ENCODE measurements around the gene GRIP2. TPM values are rescaled to one million over a fixed set of nuclear protein-coding genes. Genes with fewer than 3 reads are reported as not detected.
A peak's percentile ranks its signal among the peaks of the same experiment; 100 is the strongest.

Gene GRIP2
- total RNA-seq, 1 experiment from 2014 or later, result not detected

DNA sequence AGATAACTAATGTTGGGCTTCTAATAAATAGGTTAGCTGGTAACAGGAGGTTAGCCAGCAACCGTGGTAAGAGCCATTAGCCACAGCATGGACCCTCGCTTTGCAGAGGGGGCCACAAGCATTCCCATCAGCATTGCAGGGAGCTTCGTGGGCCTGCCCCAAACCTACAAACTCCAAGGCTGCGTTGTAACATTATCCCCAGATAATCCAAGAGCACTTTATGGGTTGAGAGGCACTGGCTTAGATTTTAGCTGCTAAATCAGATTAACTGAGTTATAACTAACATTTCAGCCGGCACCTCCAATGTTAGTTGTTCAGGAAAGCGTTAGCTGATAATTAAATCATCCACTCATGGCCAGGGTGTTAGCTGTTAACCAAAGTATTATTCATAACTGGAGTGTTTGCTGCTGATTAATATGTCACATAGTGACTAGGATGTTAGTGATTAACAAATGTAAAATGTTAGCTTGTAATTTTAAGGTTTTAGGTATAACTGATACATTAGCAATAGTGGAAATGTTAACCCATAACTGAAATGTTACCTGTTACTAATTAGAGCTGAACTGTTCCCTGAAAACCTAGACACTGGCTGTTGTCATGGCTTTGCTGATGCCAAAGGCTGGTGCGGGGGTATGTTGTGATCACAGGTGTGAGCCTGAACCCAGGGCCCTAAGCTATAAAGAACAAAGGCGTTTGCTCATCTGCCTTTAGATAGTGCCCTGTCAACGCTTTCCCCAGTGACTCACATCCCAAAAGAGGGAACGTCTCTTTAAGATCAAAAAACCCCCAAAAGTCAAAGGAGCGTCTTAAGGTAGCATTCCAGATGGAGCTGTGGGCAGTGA, 81.5 kb downstream of the GRIP2 start:
- Mint-ChIP-seq H3K27ac (ENCODE audit: unreplicated experiment) (peak overlapping the region; percentile 83), H3K36me3 (ENCODE audit: insufficient read depth, unreplicated experiment) (peaks cover 72% of the 10 kb centered on the region), H3K27me3 (ENCODE audit: unreplicated experiment) (no peaks in the 10 kb centered on the region), H3K4me3 (ENCODE audit: low read depth, unreplicated experiment) (peak overlapping the region; percentile 49), H3K4me1 (ENCODE audit: low read depth, unreplicated experiment) (peaks cover 55% of the 10 kb centered on the region), H3K9me3 (ENCODE audit: low read depth, unreplicated experiment) (no peaks in the 10 kb centered on the region)
- CTCF ChIA-PET, result interaction anchor here (0.6 to 2.7 kb wide), 13 partner anchors 10 to 255 kb away, joined by 3 to 13 read pairs (median 5); partner anchors contain the start of gene SLC6A6
- no peak for TF ChIP-seq CTCF (IDR thresholded peaks at IDR 0.05; ENCODE audit: unreplicated experiment)
- intact Hi-C loops (cut with micrococcal nuclease; ENCODE audit: unreplicated experiment), result loop anchor here (2.0 kb wide), 2 partner anchors 34 to 56 kb away; partner anchors contain the start of gene SLC6A6
- no peak for DNase-seq
- BruUV-seq (replicated peaks), result no TSS peak

DNA sequence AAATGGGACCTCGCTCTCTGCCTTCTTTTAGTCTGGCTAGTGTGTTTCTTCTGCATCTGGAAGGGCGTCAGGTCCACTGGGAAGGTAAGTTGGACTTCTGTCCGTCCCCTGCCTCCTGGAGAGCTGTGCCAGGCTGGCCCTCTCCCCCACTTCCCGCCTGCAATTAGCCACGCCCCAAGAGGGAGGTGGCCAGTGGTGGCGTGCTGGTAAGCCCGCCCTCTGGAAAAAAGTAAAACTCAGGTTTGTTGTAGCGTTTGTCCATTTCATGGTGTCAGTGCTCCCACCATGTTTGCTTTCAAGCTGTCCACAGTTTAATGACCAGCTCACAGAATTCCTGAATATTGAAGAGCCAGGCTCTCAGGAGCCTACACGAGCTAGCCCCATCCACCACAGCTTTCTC, 82.1 kb downstream of the GRIP2 start:
- H3K9me3 Mint-ChIP-seq (ENCODE audit: low read depth, unreplicated experiment), result no peaks in the 10 kb centered on the region
- no peak for TF ChIP-seq CTCF (IDR thresholded peaks at IDR 0.05; ENCODE audit: unreplicated experiment)
- H3K4me3 Mint-ChIP-seq (ENCODE audit: low read depth, unreplicated experiment), result peak overlapping the region; percentile 49
- no peaks in the 10 kb centered on the region for H3K27me3 Mint-ChIP-seq (ENCODE audit: unreplicated experiment)
- CTCF ChIA-PET, result interaction anchor here (1.1 to 2.7 kb wide), 11 partner anchors 19 to 255 kb away, joined by 3 to 13 read pairs (median 6); partner anchors contain the start of gene SLC6A6
- peak overlapping the region; percentile 83 for H3K27ac Mint-ChIP-seq (ENCODE audit: unreplicated experiment)
- peaks cover 61% of the 10 kb centered on the region for H3K4me1 Mint-ChIP-seq (ENCODE audit: low read depth, unreplicated experiment)
- peaks cover 75% of the 10 kb centered on the region for H3K36me3 Mint-ChIP-seq (ENCODE audit: insufficient read depth, unreplicated experiment)
- DNase-seq, result peak; percentile 72
- intact Hi-C loops (cut with micrococcal nuclease; ENCODE audit: unreplicated experiment), result loop anchor here (2.0 kb wide), 2 partner anchors 33 to 55 kb away; partner anchors contain the start of gene SLC6A6
- no TSS peak for BruUV-seq (replicated peaks)

GRCh38 chr3:14457481-14457880, 82.7 kb downstream of the GRIP2 start:
- no TSS peak for BruUV-seq (replicated peaks)
- no peaks in the 10 kb centered on the region for H3K27me3 Mint-ChIP-seq (ENCODE audit: unreplicated experiment)
- peak overlapping the region; percentile 83 for H3K27ac Mint-ChIP-seq (ENCODE audit: unreplicated experiment)
- intact Hi-C loops (cut with micrococcal nuclease; ENCODE audit: unreplicated experiment), result no loop called here
- H3K4me1 Mint-ChIP-seq (ENCODE audit: low read depth, unreplicated experiment), result peaks cover 66% of the 10 kb centered on the region
- H3K36me3 Mint-ChIP-seq (ENCODE audit: insufficient read depth, unreplicated experiment), result peaks cover 75% of the 10 kb centered on the region
- H3K9me3 Mint-ChIP-seq (ENCODE audit: low read depth, unreplicated experiment), result no peaks in the 10 kb centered on the region
- DNase-seq, result no peak
- CTCF ChIA-PET, result interaction anchor here (1.6 to 2.7 kb wide), 2 partner anchors 18 to 55 kb away, joined by 6 to 13 read pairs; partner anchors contain the start of gene SLC6A6
- peak overlapping the region; percentile 49 for H3K4me3 Mint-ChIP-seq (ENCODE audit: low read depth, unreplicated experiment)
- TF ChIP-seq CTCF (IDR thresholded peaks at IDR 0.05; ENCODE audit: unreplicated experiment), result no peak

DNA sequence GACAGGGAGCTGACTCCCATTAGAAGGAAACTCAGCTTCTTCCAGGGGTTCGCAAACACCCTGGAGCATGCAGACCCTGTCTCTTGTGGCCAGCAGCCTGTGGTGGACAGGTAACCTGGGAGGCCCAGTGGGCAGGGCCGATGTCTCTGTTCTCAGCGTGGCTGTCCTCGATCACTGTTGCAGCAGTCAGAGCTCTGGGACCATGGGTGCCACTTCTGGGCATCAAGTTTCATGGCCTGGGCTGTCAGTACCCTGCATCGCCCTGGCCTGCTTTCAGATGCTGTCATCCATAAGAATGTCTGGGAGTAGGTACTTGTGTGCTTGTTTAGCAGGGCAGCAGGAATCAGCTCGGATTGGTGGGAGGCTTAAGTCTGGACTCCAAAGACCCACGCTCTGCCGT, 83.3 kb downstream of the GRIP2 start:
- no peak overlapping the region for H3K4me3 Mint-ChIP-seq (ENCODE audit: low read depth, unreplicated experiment)
- no peak for TF ChIP-seq CTCF (IDR thresholded peaks at IDR 0.05; ENCODE audit: unreplicated experiment)
- intact Hi-C loops (cut with micrococcal nuclease; ENCODE audit: unreplicated experiment), result no loop called here
- CTCF ChIA-PET, result interaction anchor here (2.7 kb wide), 1 partner anchor 55 kb away, joined by 13 read pairs; the partner anchor contains the start of gene SLC6A6
- no peaks in the 10 kb centered on the region for H3K9me3 Mint-ChIP-seq (ENCODE audit: low read depth, unreplicated experiment)
- H3K36me3 Mint-ChIP-seq (ENCODE audit: insufficient read depth, unreplicated experiment), result peaks cover 73% of the 10 kb centered on the region
- DNase-seq, result no peak
- peaks cover 73% of the 10 kb centered on the region for H3K4me1 Mint-ChIP-seq (ENCODE audit: low read depth, unreplicated experiment)
- H3K27ac Mint-ChIP-seq (ENCODE audit: unreplicated experiment), result no peak overlapping the region
- no peaks in the 10 kb centered on the region for H3K27me3 Mint-ChIP-seq (ENCODE audit: unreplicated experiment)
- BruUV-seq (replicated peaks), result no TSS peak

Measured in Calu3 (cell line).